Measurements from ENCODE around the gene TMPRSS3. TPM values are rescaled to one million over a fixed set of nuclear protein-coding genes. Genes with fewer than 3 reads are reported as not detected.
A peak's percentile ranks its signal among the peaks of the same experiment; 100 is the strongest.

TMPRSS3 gene
- total RNA-seq, 1 donor from 2014 or later: not detected

DNA sequence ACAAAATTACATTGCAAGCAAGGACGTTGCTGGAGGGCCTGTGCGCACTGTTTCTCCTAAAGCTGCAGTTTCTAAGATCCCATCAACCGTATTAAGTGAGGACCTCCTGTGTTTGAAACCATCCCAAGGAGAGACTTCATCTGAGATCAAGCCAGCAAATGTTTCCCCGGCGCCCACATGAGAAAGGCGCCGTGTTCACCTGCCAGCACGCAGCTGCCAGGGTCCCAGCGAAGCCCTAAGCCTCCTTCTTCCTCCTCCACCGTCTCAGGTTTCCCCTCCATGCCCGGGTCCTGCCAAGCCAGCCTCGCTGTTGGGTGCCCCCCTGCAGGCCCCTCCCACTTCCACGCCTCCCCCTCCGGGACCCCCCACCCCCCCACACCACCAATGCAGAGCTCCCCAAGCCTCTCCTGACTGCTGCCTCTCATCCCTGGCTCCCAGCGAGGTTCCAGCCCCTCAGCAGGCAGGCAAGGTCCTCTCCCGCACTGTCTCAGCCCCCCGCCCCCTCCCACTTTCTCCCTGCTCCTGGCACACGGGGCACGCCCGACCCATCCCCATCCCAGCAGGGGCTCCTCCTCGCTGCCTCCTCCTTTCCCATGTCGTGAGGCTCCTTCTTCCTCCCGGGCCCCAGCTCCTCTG lies 20.9 kb downstream of the TMPRSS3 start:
- TF ChIP-seq, protein P1, sequence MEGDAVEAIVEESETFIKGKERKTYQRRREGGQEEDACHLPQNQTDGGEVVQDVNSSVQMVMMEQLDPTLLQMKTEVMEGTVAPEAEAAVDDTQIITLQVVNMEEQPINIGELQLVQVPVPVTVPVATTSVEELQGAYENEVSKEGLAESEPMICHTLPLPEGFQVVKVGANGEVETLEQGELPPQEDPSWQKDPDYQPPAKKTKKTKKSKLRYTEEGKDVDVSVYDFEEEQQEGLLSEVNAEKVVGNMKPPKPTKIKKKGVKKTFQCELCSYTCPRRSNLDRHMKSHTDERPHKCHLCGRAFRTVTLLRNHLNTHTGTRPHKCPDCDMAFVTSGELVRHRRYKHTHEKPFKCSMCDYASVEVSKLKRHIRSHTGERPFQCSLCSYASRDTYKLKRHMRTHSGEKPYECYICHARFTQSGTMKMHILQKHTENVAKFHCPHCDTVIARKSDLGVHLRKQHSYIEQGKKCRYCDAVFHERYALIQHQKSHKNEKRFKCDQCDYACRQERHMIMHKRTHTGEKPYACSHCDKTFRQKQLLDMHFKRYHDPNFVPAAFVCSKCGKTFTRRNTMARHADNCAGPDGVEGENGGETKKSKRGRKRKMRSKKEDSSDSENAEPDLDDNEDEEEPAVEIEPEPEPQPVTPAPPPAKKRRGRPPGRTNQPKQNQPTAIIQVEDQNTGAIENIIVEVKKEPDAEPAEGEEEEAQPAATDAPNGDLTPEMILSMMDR (IDR thresholded peaks at IDR 0.05; ENCODE audit: unreplicated experiment): no peak
- Mint-ChIP-seq H3K27me3 (ENCODE audit: low read depth) (peaks cover 46% of the 10 kb centered on the region), H3K9me3 (no peaks in the 10 kb centered on the region), H3K27ac (no peak overlapping the region), H3K4me3 (no peak overlapping the region), H3K36me3 (no peaks in the 10 kb centered on the region), H3K4me1 (no peaks in the 10 kb centered on the region)
- DNase-seq (ENCODE audit: low spot score in 2 of 2, unreplicated experiment in 2 of 2): no peak

- no peak overlapping the region for H3K27ac Mint-ChIP-seq
- H3K4me1 Mint-ChIP-seq: no peaks in the 10 kb centered on the region
- no peak for DNase-seq (ENCODE audit: low spot score in 2 of 2, unreplicated experiment in 2 of 2)
- no peaks in the 10 kb centered on the region for H3K9me3 Mint-ChIP-seq
- H3K27me3 Mint-ChIP-seq (ENCODE audit: low read depth): peaks cover 43% of the 10 kb centered on the region
- TF ChIP-seq, protein P1 (IDR thresholded peaks at IDR 0.05; ENCODE audit: unreplicated experiment): no peak
- no peak overlapping the region for H3K4me3 Mint-ChIP-seq
- no peaks in the 10 kb centered on the region for H3K36me3 Mint-ChIP-seq
Observed at GRCh38 chr21:42374457-42374856, 21.4 kb downstream of the TMPRSS3 start.

- Mint-ChIP-seq H3K9me3 (no peaks in the 10 kb centered on the region), H3K27ac (no peak overlapping the region), H3K36me3 (no peaks in the 10 kb centered on the region), H3K4me3 (no peak overlapping the region), H3K4me1 (no peaks in the 10 kb centered on the region), H3K27me3 (ENCODE audit: low read depth) (peaks cover 43% of the 10 kb centered on the region)
- no peak for DNase-seq (ENCODE audit: low spot score in 2 of 2, unreplicated experiment in 2 of 2)
- TF ChIP-seq, protein P1 (IDR thresholded peaks at IDR 0.05; ENCODE audit: unreplicated experiment): no peak
Observed at GRCh38 chr21:42373908-42374455, 21.9 kb downstream of the TMPRSS3 start.

DNA sequence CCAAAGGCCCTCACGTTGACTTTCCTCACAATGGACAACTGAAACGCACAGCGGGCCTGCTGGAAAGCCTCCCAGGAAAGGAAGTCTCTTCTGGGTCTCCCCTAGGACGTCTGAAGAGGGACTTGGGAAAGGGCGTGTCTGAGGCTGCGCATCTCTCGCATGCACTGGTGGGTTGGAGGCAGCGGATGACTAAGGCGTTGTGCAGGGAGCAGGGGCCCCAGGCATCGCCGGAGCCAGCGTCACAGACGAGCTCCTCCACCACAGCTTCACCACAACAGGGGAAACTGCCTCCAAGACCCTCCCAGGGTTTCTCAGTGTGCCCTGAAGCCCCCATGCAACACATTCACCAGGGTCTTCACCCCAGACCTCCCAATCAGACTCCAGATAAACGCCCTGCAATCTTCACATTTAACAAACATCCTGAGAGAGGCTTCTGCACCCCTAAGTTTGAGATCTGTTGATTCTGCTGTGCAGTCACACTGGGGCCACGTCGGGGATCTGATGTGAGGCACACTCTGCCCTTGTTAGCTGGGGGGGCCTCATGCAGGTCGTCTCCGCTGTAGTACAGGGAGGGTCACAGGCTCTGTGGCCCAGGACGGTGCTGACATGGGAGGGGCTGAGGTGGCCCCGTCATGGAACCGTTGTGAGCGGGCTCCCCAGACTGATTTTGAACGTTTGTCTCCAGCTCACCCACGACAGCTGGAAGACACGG lies 22.5 kb downstream of the TMPRSS3 start:
- Mint-ChIP-seq H3K4me3 (no peak overlapping the region), H3K36me3 (no peaks in the 10 kb centered on the region), H3K27me3 (ENCODE audit: low read depth) (peaks cover 43% of the 10 kb centered on the region), H3K4me1 (no peaks in the 10 kb centered on the region), H3K9me3 (no peaks in the 10 kb centered on the region), H3K27ac (no peak overlapping the region)
- no peak for DNase-seq (ENCODE audit: low spot score in 2 of 2, unreplicated experiment in 2 of 2)
- TF ChIP-seq, protein P1 (IDR thresholded peaks at IDR 0.05; ENCODE audit: unreplicated experiment): no peak

GRCh38 chr21:42370894-42371654 lies 24.8 kb downstream of the TMPRSS3 start:
- TF ChIP-seq, protein P1 (IDR thresholded peaks at IDR 0.05; ENCODE audit: unreplicated experiment): no peak
- Mint-ChIP-seq H3K4me1 (peaks cover 8% of the 10 kb centered on the region), H3K4me3 (no peak overlapping the region), H3K27me3 (ENCODE audit: low read depth) (peaks cover 27% of the 10 kb centered on the region), H3K9me3 (no peaks in the 10 kb centered on the region), H3K36me3 (no peaks in the 10 kb centered on the region), H3K27ac (peak overlapping the region; percentile 31)
- no peak for DNase-seq (ENCODE audit: low spot score in 2 of 2, unreplicated experiment in 2 of 2)
